ENCODE data around the gene ARL16. TPM values are rescaled to one million over a fixed set of nuclear protein-coding genes. Genes with fewer than 3 reads are reported as not detected.

ARL16 gene
- polyA plus RNA-seq, 1 donor from 2014 or later = 156 TPM

DNA sequence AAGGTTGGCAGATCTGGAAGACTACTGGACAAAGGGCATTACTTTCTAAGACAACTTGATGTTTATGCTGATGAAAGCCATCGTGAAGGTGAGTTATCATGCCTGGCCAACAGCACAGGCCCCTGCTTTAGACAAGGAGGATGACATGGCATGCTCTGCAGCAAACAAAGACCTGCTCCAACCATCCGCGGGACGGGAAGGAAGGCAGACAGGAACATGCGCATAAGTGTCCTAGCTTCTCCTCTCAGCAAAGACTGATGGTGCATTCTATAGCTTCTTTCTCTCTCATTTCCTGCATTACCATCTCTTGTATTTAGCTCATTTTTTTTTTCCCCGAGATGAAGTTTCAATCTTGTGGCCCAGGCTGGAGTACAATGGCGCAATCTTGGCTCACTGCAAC is 52.1 kb downstream of the ARL16 start:
- H3K27ac ChIP-seq (ENCODE audit: low read length) = no peak overlapping the region
- no peak for TF ChIP-seq POLR2AphosphoS5 (IDR thresholded peaks at IDR 0.05)
- no peak for TF ChIP-seq EZH2 (IDR thresholded peaks at IDR 0.05; ENCODE audit: borderline replicate concordance, insufficient read depth, low read length, poor library complexity, severe bottlenecking)
- no peak for TF ChIP-seq TAF1 (IDR thresholded peaks at IDR 0.05; ENCODE audit: low read depth)
- no peak for TF ChIP-seq MXI1 (conservative IDR thresholded peaks at IDR 0.05; ENCODE audit: poor library complexity, severe bottlenecking)
- TF ChIP-seq EP300 (conservative IDR thresholded peaks at IDR 0.05; ENCODE audit: poor library complexity, severe bottlenecking) = no peak
- no peak for TF ChIP-seq RAD21 (conservative IDR thresholded peaks at IDR 0.05)
- TF ChIP-seq, protein P1, sequence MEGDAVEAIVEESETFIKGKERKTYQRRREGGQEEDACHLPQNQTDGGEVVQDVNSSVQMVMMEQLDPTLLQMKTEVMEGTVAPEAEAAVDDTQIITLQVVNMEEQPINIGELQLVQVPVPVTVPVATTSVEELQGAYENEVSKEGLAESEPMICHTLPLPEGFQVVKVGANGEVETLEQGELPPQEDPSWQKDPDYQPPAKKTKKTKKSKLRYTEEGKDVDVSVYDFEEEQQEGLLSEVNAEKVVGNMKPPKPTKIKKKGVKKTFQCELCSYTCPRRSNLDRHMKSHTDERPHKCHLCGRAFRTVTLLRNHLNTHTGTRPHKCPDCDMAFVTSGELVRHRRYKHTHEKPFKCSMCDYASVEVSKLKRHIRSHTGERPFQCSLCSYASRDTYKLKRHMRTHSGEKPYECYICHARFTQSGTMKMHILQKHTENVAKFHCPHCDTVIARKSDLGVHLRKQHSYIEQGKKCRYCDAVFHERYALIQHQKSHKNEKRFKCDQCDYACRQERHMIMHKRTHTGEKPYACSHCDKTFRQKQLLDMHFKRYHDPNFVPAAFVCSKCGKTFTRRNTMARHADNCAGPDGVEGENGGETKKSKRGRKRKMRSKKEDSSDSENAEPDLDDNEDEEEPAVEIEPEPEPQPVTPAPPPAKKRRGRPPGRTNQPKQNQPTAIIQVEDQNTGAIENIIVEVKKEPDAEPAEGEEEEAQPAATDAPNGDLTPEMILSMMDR (IDR thresholded peaks at IDR 0.05; ENCODE audit: poor library complexity, severe bottlenecking) = no peak
- no peak for TF ChIP-seq SMC3 (conservative IDR thresholded peaks at IDR 0.05; ENCODE audit: poor library complexity)
- TF ChIP-seq, protein P2, sequence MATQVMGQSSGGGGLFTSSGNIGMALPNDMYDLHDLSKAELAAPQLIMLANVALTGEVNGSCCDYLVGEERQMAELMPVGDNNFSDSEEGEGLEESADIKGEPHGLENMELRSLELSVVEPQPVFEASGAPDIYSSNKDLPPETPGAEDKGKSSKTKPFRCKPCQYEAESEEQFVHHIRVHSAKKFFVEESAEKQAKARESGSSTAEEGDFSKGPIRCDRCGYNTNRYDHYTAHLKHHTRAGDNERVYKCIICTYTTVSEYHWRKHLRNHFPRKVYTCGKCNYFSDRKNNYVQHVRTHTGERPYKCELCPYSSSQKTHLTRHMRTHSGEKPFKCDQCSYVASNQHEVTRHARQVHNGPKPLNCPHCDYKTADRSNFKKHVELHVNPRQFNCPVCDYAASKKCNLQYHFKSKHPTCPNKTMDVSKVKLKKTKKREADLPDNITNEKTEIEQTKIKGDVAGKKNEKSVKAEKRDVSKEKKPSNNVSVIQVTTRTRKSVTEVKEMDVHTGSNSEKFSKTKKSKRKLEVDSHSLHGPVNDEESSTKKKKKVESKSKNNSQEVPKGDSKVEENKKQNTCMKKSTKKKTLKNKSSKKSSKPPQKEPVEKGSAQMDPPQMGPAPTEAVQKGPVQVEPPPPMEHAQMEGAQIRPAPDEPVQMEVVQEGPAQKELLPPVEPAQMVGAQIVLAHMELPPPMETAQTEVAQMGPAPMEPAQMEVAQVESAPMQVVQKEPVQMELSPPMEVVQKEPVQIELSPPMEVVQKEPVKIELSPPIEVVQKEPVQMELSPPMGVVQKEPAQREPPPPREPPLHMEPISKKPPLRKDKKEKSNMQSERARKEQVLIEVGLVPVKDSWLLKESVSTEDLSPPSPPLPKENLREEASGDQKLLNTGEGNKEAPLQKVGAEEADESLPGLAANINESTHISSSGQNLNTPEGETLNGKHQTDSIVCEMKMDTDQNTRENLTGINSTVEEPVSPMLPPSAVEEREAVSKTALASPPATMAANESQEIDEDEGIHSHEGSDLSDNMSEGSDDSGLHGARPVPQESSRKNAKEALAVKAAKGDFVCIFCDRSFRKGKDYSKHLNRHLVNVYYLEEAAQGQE (IDR thresholded peaks at IDR 0.05; ENCODE audit: borderline replicate concordance) = no peak
- H3K36me3 ChIP-seq (ENCODE audit: insufficient read depth, low read length) = no peaks in the 10 kb centered on the region
- H3K9me2 ChIP-seq (ENCODE audit: insufficient read depth, low read length) = no peaks in the 10 kb centered on the region
- no peak overlapping the region for H3K4me3 ChIP-seq (ENCODE audit: low read length)
- H3K4me2 ChIP-seq (ENCODE audit: low read length) = no peak overlapping the region
- H3F3A ChIP-seq (ENCODE audit: insufficient read depth, low read length, poor library complexity, severe bottlenecking) = no peaks in the 10 kb centered on the region
- no peak overlapping the region for H2AFZ ChIP-seq (ENCODE audit: low read depth, low read length)
- no peak overlapping the region for H3K9ac ChIP-seq (ENCODE audit: low read length)
- no peaks in the 10 kb centered on the region for H3K9me3 ChIP-seq (ENCODE audit: low read length)
- H3K79me2 ChIP-seq (replicated peaks; ENCODE audit: insufficient read depth, low read length) = peaks cover 40% of the 10 kb centered on the region
- H4K20me1 ChIP-seq (ENCODE audit: insufficient read depth) = no peaks in the 10 kb centered on the region
- no peaks in the 10 kb centered on the region for H3K27me3 ChIP-seq (ENCODE audit: insufficient read depth, low read depth, low read length)

Small RNA genes lying within 50 kb of the gene (small RNA-seq; reads per million reads assigned to genes)
- gene MIR6786 = 0 to 0.66 (median 0) reads per million in 3 experiments

Other genes with a start within 250 kb of the ARL16 start
- gene ACTG1, start 171.0 kb downstream of the ARL16 start, polyA plus RNA-seq = 8,273 and 9,187 TPM in 2 replicates
- gene FSCN2, start 155.4 kb downstream of the ARL16 start, polyA plus RNA-seq = 3.6 and 4.8 TPM in 2 replicates
- 56.3 and 61.5 TPM in 2 replicates for gene FAAP100, start 131.4 kb downstream of the ARL16 start, polyA plus RNA-seq
- 32.3 and 42.9 TPM in 2 replicates for gene NPLOC4, start 46.7 kb downstream of the ARL16 start, polyA plus RNA-seq
- gene TSPAN10, start 46.6 kb downstream of the ARL16 start, polyA plus RNA-seq = not detected in 2 replicates
- gene PDE6G, start 27.3 kb downstream of the ARL16 start, polyA plus RNA-seq = not detected in 2 replicates
- gene OXLD1, start 17.2 kb downstream of the ARL16 start, polyA plus RNA-seq = 61.0 and 64.2 TPM in 2 replicates
- 12.2 and 16.1 TPM in 2 replicates for gene CCDC137, start 17.1 kb downstream of the ARL16 start, polyA plus RNA-seq
- gene HGS, start 214 bp upstream of the ARL16 start, polyA plus RNA-seq = 81.1 and 97.2 TPM in 2 replicates
- gene MRPL12, start 19.6 kb upstream of the ARL16 start, polyA plus RNA-seq = 10.4 and 14.2 TPM in 2 replicates
- gene SLC25A10, start 28.5 kb upstream of the ARL16 start, polyA plus RNA-seq = 8.7 and 10.3 TPM in 2 replicates
- gene GCGR, start 120.4 kb upstream of the ARL16 start, polyA plus RNA-seq = not detected in 2 replicates
- 510 and 524 TPM in 2 replicates for gene MCRIP1, start 149.5 kb upstream of the ARL16 start, polyA plus RNA-seq
- not detected in 2 replicates for gene PPP1R27, start 151.3 kb upstream of the ARL16 start, polyA plus RNA-seq
- 82.8 and 99.2 TPM in 2 replicates for gene P4HB, start 176.7 kb upstream of the ARL16 start, polyA plus RNA-seq
- 16.1 and 26.9 TPM in 2 replicates for gene ARHGDIA, start 187.5 kb upstream of the ARL16 start, polyA plus RNA-seq
- gene ALYREF, start 207.8 kb upstream of the ARL16 start, polyA plus RNA-seq = 73.3 and 81.4 TPM in 2 replicates
- 371 and 389 TPM in 2 replicates for gene ANAPC11, start 207.9 kb upstream of the ARL16 start, polyA plus RNA-seq
- gene NPB, start 218.4 kb upstream of the ARL16 start, polyA plus RNA-seq = 1.3 and 1.7 TPM in 2 replicates
- 28.9 and 35.3 TPM in 2 replicates for gene PCYT2, start 227.6 kb upstream of the ARL16 start, polyA plus RNA-seq
- 44.5 and 54.4 TPM in 2 replicates for gene SIRT7, start 234.4 kb upstream of the ARL16 start, polyA plus RNA-seq
- gene MAFG, start 243.9 kb upstream of the ARL16 start, polyA plus RNA-seq = 11.8 and 12.4 TPM in 2 replicates

Measured in neural cell (in vitro differentiated cells).